ENCODE results near the gene S100A16. TPM values are rescaled to one million over a fixed set of nuclear protein-coding genes. Genes with fewer than 3 reads are reported as not detected.

The S100A16 gene
- total RNA-seq, 1 experiment from 2014 or later = 196 TPM

DNA sequence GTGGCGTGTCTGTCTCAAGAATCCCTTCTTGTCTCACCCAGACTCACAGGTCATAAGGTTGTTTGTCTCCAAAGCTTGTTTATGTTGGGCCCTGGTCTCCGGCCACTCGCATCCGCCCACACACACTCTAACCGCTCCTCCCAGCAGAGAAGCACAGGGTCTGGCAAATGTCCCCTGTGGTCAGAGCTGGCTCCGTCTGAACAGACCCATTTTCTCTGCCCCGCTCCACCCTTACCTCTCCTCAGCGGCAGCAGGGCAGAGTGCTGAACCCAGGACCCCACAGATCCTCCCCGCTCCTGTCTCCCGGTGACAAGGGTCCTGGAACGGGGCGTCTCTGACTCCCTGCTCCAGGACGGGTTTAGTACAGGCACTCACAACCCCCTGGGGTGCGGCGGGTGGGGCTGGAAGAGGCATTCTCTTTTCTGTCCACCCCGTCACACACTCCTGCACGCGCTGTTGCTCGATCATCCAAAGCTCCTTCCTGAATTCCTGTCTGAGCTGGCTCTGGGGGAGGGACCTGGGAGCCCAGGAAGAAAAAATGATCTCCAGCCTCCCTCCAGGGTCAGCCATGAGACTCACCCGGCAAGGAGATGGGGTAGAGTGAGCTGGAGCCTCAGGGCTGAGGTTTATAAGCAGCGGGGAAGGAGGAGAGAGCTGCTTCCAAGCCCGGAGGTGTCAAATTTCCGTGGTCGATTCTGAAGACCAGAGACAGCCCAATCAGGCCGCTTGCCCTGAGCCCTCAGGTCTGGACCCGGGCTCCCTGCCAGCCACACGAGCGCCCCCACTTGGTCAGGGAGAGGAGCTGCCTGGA is 14.2 kb upstream of the S100A16 start, which contains the start of gene S100A13:
S100A13 (minus strand) TSS at position 602 of the 811 bp plus-strand sequence. CDS start 1,033 bp downstream, outside the sequence.
- no peak within 1 kb of the TSS for H2AFZ ChIP-seq (ENCODE audit: low read depth, low read length, poor library complexity, severe bottlenecking)
- CTCF ChIA-PET = interaction anchor here (0.6 to 5.7 kb wide), 17 partner anchors 11 to 338 kb away, joined by 3 to 76 read pairs (median 4); partner anchors contain the start of genes S100A14, S100A16 and S100A2
- TF ChIP-seq FOSL1 (IDR thresholded peaks at IDR 0.05; ENCODE audit: low read depth) (no peak), CTCF (IDR thresholded peaks at IDR 0.05 in 2 of 3, conservative IDR thresholded peaks at IDR 0.05 in 1 of 3; ENCODE audit: borderline replicate concordance in 1 of 3, insufficient read depth in 1 of 3, low read depth in 2 of 3, low read length in 2 of 3) (peak in 1 of 3 experiments; percentile 89; a peak in 3 of 6 replicates), MAX (IDR thresholded peaks at IDR 0.05) (no peak), EZH2 (IDR thresholded peaks at IDR 0.05) (no peak), EZH2phosphoT487 (IDR thresholded peaks at IDR 0.05; ENCODE audit: borderline replicate concordance) (no peak), ZNF274 (IDR thresholded peaks at IDR 0.05; ENCODE audit: low read depth, low read length) (no peak), SRF (IDR thresholded peaks at IDR 0.05; ENCODE audit: low read depth) (no peak), ATF3 (IDR thresholded peaks at IDR 0.05) (no peak), SP1 (IDR thresholded peaks at IDR 0.05; ENCODE audit: low read depth) (no peak), JUND (IDR thresholded peaks at IDR 0.05) (no peak), POLR2AphosphoS5 (IDR thresholded peaks at IDR 0.05; ENCODE audit: low read depth, low read length) (peak; percentile 98), RAD21 (IDR thresholded peaks at IDR 0.05; ENCODE audit: low read depth) (no peak), POLR2A (IDR thresholded peaks at IDR 0.05; ENCODE audit: borderline replicate concordance, extremely low read depth, insufficient read depth, insufficient read length) (peak; percentile 94), SIN3A (IDR thresholded peaks at IDR 0.05; ENCODE audit: low read depth) (no peak), YY1 (IDR thresholded peaks at IDR 0.05; ENCODE audit: extremely low read depth, insufficient replicate concordance, low read depth, low read length) (peak; percentile 60), REST (IDR thresholded peaks at IDR 0.05; ENCODE audit: low read depth) (no peak)
- TF ChIP-seq, protein P1, sequence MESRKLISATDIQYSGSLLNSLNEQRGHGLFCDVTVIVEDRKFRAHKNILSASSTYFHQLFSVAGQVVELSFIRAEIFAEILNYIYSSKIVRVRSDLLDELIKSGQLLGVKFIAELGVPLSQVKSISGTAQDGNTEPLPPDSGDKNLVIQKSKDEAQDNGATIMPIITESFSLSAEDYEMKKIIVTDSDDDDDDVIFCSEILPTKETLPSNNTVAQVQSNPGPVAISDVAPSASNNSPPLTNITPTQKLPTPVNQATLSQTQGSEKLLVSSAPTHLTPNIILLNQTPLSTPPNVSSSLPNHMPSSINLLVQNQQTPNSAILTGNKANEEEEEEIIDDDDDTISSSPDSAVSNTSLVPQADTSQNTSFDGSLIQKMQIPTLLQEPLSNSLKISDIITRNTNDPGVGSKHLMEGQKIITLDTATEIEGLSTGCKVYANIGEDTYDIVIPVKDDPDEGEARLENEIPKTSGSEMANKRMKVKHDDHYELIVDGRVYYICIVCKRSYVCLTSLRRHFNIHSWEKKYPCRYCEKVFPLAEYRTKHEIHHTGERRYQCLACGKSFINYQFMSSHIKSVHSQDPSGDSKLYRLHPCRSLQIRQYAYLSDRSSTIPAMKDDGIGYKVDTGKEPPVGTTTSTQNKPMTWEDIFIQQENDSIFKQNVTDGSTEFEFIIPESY (IDR thresholded peaks at IDR 0.05; ENCODE audit: extremely low read depth, insufficient replicate concordance, low read length) = no peak

More for the DNA sequence above, 14.2 kb upstream of the S100A16 start, which contains the start of gene S100A13:
- peak within 1 kb of the TSS; percentile 89 for H3K27ac ChIP-seq (ENCODE audit: low read depth, low read length)
- H4K20me1 ChIP-seq (ENCODE audit: insufficient read depth) = no peaks in the 10 kb centered on the region
- DNase-seq (ENCODE audit: low read depth, low spot score) (peak; percentile 93), ATAC-seq (peak; percentile 87)
- H3K4me2 ChIP-seq (ENCODE audit: low read length) = peak within 1 kb of the TSS; percentile 92
- ChIA-PET POLR2A (interaction anchor here (0.8 to 10.5 kb wide), 25 partner anchors 11 to 360 kb away, joined by 3 to 172 read pairs (median 4); partner anchors contain the start of genes INTS3, RAB13, S100A14 and S100A16), RAD21 (ENCODE audit: low non-redundant PET in 1 of 2, low total read pairs in 2 of 2, uncharacterized antibody in 2 of 2, unreplicated experiment in 2 of 2) (interaction anchor here (0.6 to 1.9 kb wide), 11 partner anchors 9 to 193 kb away, joined by 3 to 9 read pairs (median 4); partner anchors contain the start of genes S100A14 (in 2 of the 2) and S100A16 (in 1 of the 2))
- H3K9me3 ChIP-seq (ENCODE audit: control insufficient read depth in 1 of 2, insufficient read depth in 1 of 2, low read depth in 1 of 2, low read length in 2 of 2) = no peaks in the 10 kb centered on the region
- peaks cover 15% of the 10 kb centered on the region; the same call in 1 of the 2 replicates for H3K79me2 ChIP-seq (ENCODE audit: insufficient read depth, low read length)
- H3K36me3 ChIP-seq (ENCODE audit: control insufficient read depth in 1 of 2, insufficient read depth in 2 of 2, low read length in 2 of 2) = peaks cover 2 to 9% of the 10 kb centered on the region in 2 experiments; a peak in 2 of 4 replicates
- BruUV-seq (replicated peaks) = TSS peak; percentile 71
- H3K9me2 ChIP-seq (ENCODE audit: insufficient read depth) = no peaks in the 10 kb centered on the region
- H3K9ac ChIP-seq (ENCODE audit: low read length) = peak within 1 kb of the TSS; percentile 85
- H3K4me3 ChIP-seq (replicated peaks in 1 of 2; ENCODE audit: low read depth in 1 of 2, low read length in 2 of 2) = peak within 1 kb of the TSS; percentile 65 to 72
- peaks cover 18 to 34% of the 10 kb centered on the region in 2 experiments for H3K4me1 ChIP-seq (ENCODE audit: control insufficient read depth in 1 of 2, insufficient read depth in 2 of 2, low read length in 2 of 2)
- intact Hi-C loops (cut with micrococcal nuclease) = loop anchor here (1.0 to 5.0 kb wide), 2 partner anchors 55 to 275 kb away; no protein-coding TSS in a partner anchor
- no peaks in the 10 kb centered on the region for H3K27me3 ChIP-seq (ENCODE audit: insufficient read depth, low read length)

Data from HCT116 (cell line).